ENCODE data around the gene PLA2G4D.

- TF ChIP-seq POLR2A (IDR thresholded peaks at IDR 0.05; ENCODE audit: low read depth, low read length) (no peak), POLR2AphosphoS5 (IDR thresholded peaks at IDR 0.05; ENCODE audit: insufficient read depth, low read depth, low read length) (no peak), CTCF (IDR thresholded peaks at IDR 0.05; ENCODE audit: extremely low read depth in 1 of 2, insufficient read depth in 1 of 2, low read depth in 1 of 2, low read length in 2 of 2) (no peak), MAX (IDR thresholded peaks at IDR 0.05; ENCODE audit: insufficient read depth, insufficient read length) (no peak)
Observed at GRCh38 chr15:42070976-42071350, 23.4 kb downstream of the PLA2G4D start.
